ENCODE measurements around the gene CACHD1.

Gene CACHD1

DNA sequence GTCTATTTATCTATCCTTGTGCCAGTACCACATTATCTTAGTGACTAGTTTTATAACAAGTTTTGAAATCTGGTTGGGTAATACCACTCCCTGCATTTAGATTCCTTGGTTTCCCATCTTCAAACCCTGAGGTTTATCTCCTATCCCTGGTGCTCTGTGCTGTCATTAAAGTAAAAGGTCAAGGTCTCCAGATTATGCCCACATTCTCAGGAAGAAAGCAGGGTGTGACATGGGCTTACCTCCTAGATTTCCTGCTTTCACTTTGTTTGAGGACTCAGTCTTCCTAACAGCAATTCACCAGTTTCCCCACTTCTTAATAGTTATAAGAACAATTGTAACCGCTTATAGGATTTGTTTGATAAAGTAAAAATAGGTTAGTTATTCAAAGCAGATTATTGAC, 86.0 kb downstream of the CACHD1 start:
- DNase-seq: no peak

DNA sequence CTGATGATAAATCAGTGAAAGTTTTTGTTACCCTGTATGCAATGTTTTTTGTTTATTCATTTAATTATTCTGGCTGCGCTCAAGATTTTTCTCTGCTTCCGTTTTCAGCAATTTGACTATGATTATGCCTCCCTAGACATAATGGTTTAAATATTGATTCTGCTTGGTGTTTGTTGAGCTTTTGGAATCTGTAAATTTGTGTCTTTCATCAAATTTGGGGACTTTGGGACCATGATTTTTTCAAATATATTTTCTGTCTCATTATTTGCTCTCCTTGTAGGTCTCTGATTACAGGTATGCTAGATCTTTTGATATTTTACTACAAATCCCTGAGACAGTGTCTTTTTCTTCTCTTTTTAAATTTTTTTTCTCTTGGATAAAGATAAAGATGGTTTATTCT, 92.1 kb downstream of the CACHD1 start:
- DNase-seq: no peak

DNA sequence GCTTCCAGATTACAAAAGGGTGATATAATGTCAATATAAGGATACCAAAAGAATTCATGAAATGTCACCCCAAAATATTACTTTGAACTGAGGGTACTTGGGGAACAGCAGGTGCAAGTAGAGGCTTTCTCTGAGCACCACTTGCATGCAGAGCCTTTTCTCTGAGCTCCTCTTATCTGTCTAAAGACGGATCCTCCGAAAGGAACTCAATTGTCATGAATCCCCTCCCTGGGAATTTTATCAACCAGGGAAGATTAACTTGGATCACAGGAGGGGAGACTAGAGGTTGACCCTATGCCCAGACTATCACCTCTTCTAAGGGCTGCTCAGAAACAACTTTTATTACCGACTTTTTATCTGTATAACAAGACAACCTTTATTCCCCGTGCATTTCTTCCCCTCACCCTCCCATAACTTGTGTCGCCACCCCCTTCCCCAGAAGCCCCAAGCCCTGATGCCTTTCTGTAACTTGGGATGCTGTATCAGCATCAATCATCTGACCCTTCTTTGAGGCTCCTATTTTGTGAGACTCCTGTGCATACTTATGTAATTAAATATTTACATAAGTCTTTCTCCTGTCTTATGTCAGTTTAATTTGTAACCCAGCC, 94.1 kb downstream of the CACHD1 start:
- DNase-seq: no peak

DNA sequence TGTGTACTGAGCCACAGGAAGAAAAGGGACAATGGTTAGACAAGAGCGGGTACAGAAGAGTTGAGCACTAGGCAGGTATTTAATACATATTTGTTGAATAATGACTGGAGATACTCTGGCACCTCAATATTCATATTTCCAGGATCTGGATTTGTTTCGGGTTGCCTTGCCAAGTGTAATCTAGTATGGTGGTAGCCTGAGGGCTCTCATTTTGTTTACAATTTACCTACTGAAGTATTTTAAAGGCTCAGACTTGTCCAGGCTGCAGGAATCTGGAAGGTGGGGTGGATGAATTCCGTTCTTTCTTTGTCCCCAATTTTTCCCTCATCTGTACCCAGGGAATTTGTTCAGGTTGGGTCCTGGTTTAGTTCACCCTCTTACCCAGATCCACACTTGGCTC, 95.0 kb downstream of the CACHD1 start:
- DNase-seq: no peak

DNA sequence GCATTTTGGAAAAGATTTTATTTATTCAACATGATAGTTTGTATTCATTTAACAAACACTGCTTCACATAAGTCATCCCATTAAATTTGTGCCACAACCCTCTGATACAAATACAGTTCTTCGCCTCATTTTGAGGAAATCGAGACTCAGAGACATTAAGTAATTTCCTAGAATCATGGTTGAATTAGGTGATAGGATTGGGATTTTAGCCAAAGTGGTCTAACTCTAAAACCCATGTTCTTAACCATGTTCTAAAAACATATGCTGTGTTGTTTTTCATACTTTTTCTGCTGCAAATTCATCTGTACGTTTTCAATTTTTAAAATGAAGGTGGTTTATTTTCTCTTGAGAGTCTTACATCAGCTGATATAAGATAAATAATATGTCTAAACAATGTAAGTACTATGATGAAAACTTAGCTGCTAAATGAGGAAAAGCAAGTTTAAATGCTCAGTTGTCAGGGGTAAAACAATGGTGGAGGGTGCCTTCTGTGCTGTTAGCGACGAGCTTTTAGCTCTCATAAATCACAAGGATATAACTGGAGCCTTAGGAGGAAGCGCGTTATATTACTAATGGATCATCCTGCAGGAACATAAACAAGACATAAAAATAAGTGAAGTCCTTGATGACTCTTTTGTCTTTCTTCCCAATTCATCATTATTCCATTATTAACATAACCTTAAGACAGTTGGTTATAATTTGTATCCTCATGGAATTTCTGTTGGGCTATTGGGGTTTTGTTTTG, 97.7 kb downstream of the CACHD1 start:
- no peak for DNase-seq

DNA sequence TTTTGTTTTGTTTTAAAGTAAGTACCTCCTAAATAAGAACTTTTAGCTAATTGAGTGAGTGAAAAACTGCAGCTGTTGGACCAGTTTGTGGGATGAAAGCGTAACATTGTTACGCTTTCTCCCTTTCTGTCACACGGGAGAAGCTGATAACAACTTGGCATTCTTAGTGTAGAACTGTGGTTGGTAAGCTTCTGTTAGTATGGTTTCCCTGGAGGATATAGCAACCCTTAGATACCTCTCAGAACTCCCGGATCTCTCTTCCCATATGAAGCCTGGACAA, 98.2 kb downstream of the CACHD1 start:
- DNase-seq: no peak

DNA sequence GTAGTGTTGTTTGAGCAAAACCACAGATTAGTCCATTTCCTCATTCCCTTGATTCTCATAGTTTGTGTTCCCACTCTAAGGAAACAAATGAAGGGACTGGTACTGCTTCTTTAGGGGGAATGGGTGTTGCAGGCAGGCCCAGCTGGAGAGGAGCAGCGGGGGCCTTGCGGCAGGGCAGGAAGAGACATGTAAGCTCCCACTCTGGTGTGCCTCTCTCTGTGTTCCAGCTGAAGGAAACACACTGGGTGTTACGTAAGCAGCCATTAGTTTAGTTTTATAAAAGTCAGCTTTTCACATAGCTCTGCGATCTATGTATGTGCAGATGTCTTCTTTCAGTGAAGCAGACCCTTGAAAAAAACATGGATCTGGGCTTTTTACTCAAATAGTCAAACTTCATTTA, 99.5 kb downstream of the CACHD1 start:
- DNase-seq: no peak

DNA sequence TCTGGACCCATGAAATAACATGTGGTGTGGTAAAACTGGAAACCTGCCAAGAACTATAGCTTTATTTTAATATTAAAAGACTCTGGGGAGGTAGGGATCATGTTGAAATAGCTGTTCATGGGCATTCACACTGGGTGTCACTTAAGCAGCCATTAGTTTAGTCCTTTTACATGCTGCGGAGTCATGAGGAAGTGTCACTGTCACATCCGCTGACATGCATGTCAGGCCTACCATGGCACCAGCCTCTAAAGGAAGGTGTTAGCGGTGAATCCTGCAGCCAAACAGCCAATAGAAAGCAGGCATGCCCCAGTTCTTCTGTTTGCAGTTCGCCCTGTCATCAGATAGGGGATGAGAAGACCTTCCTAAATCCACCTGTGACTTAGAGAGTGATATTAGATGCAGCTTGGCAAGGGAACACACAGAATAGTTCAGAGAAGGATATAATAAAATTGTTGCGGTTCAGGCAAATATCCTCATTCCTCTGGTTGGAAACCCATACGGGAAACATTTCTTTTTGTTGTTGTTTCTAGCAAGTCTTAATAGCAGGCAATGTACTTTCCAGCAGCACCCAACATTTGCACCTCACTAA, 100.4 kb downstream of the CACHD1 start:
- no peak for DNase-seq

DNA sequence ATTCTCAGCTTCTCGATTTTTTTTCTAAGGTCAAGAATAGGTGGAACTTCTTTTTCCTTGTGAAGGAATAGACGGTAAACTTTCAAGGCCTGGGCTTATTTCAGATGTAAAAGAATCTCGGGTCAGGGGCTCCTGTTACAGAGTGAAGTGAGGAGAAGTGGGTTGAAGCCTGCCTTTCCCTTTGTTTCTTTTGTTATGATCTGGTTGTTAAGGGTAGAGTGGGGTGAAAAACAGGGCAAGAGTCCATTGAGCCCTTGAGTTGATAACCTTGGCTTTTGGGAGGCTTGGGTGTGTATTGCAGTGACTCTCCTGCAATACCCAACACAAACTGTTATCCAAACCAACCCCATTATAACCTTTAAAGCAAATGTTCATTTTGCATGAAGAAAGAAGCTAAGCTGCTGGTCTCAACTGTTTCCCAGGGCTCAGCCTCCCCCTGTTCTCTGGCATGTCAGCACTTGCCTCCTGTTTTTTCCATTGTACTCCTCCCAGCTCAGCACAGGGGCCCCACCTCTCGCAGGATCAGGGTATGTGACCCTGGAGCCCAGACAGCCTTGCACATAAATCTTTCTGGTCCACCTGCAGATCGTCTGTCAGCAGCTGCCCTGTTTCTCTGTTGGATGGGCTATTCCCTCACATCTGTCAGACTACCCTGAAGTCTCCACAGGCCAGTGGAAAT, 102.4 kb downstream of the CACHD1 start:
- DNase-seq: no peak

DNA sequence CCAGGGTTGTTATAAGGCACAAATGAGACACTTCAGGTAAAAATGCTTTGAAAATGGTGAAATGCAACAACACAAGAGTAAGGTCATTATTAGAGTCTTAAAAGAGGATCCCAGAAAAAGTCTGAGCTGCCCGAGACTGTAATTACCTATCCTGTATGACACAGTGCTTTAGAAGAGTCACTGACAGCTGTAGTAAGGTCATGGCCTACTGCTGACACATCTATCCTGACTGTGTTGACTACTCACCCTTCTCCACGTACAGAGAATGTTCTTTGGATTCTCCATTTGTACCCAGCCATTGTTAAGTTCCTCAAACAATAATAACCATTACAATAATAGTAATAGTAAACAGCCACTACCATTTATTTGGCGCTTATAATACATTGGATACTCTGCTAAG, 104.4 kb downstream of the CACHD1 start:
- DNase-seq: no peak

DNA sequence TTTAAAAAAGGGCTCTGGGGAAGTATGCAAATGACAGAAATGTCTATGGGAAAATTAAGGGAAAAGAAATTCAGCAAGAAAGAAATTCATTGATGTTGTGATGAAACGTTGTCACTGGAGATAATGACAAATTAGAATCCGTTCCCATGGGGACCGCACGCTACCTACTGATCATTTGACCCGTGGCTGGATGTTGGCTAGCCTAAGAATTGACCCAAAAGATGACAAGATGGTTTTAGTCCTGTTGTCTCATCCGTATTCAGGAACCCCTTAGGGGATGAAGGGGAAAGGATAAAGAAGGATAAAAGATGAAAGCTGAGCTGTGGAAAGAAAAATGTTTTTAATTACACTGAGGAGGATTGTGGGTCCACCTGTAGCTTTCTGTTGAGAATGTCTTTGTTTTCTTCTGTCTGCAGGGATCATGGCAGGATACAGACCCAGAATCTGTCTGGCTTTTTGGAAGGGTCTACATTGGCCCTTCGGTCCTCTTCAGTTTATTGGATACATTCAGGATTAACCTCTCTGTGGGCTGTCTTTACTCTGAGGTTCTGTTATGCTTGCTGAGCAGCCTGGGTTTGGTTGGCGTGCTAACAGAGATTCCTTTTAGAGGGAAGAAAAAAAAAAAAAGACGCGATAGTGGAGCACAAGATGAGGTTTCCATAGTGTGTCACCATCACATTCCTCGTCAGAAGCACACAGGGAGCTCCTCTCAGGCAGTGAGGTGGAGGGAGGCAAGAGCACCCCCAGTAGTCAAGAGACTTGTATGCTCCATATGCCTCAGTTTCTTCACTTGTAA, 106.2 kb downstream of the CACHD1 start:
- no peak for DNase-seq

DNA sequence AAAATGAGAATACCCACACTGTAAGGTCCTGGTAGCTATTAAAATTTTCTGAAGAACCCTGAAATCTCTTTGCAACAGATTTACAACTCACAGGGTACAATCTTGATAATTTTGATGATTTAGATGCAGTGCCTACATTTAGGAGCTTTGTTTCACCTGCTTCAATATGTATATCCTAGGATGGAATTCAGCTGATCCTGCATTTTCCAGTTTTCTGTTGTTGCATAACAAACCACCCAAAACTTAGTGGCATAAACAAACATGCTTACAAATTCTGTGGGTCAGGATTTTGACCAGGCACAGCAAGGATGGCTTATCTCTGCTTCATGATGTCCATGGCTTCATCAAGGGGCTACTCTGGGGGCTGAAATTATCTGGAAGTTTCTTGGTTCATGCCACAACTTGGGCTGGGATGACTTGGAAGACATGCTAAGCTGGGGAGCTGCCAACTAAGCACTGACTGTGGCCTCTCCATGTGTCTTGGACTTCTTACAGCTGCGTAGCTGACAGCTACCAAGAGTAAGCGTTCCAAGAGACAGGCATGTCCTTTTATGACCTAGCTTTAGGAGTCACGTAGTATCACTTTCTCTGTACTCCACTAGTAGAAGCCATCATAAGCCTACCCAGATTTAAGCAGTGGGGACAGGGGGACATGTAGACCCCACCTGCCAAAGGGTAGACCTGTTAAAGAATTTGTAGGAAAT, 108.5 kb downstream of the CACHD1 start:
- no peak for DNase-seq

DNA sequence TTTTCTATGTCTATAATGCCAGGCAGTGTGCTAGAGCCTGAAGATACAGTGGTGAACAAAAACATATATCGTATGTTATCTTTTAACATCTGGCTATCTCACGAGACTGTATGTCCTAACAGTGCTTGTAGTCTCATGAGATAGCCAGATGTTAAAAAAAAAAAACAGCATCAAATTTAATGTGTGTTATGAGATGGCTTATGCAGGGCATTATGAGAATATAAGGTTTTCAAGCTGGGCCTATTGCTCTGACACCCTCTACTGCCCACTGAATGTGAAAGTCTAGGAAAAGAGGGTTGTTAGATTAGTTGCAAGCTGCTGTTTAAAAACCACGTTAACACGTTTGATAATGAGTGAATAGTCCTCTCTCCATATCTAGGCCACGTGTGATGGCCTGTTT, 109.8 kb downstream of the CACHD1 start:
- DNase-seq: no peak

DNA sequence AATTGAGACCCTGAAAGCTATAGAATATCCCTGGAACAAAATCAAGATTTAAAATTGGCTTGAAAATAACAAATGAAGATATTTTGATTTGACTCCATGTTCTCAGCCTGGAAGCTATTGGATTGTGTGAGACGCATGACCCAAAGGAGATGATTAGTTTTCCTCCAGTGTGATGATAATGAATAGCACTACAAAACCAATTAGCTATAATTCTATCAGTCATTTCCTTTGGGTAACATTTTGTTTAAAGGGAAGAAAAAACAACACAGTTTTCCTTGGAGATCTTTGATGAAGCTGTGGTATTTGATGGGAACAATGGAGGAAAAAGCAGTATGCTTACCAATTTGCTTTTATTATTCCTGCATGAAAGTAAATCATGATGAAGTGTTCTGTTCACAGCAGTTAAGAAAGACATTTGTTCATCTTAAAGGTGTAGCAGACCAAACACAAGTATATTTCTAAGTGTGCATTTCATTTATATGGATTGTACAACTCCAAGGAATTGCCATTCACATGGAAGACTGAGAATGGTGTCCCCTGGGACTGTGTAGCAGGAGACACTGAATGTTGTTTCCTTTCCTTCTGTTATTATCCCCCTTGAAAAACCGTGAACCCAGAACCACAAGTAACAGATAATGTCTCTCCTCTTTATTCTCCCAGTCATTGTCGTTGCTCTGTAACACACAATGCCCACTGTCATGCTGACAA, 111.4 kb downstream of the CACHD1 start:
- DNase-seq: no peak

DNA sequence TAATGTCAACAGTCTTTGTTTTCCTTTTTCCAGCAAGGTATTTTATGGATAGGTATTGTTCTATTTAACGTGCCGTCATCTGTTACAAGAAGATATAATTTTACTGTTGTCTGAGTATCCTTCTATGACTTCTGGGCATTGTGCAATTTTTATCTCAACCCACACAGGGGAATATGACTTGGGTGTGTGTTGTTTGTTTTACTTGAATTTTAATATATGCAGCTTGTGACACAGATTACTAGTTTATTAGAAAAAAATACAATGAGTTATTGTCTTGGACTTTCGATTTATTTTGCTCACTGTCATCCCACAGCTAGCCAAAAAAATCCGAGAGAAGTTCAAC, 111.9 kb downstream of the CACHD1 start:
- no peak for DNase-seq

DNA sequence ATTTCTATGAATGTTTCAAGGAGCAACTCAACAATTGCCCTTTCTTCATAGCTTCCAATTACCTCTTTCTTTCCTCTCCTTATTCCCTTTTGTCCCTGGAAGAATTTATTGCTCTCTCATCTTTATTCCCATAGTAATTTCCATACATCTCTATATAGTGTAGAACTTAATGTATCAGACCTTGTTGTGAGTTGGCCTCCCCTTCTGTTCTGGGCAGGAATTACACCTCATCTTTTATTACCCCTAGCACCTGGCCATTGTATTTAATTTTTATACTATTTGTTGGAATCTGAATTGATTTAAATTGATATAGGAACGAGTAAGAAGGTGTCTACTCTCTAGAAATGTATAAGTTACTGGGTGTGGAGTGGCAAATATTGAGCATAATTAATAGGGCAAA, 114.5 kb downstream of the CACHD1 start:
- DNase-seq: no peak

DNA sequence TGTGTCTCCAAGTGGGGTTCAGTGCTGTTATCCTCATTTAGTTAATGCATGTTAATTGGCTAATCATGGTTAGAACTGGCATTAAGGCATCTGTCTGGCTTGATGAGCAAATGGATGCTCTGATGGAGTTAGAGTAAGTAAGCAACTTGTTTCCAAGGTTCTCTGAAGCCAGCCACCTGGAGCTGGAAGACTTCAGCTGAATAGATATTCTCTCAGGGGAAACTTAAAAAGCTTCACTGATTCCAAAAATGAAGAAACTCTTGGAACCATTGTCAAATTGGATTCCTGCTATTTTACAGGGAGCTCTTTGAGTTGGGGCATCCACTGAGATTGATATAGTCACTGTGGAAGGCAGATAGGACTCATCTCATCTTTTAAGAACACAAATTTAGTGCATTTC, 118.9 kb downstream of the CACHD1 start:
- DNase-seq: no peak

DNA sequence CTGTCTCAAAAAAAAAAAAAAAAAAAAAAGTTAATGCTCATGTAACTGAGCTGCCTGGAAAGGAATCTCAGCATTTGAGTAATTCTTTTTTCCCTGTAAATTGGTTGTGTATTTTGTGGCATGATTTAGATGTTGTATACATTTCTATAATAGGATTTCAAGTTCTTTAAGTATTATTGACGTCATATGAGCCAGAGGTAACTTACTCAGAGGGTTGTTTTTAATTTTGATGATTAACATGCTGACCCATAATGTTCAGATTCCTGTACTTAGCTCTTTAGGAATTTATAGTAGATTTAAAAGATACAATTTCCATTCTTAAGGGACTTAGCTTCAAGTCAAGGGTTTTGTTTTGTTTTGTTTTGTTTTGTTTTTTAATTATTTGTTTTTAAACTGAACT, 120.4 kb downstream of the CACHD1 start:
- no peak for DNase-seq

DNA sequence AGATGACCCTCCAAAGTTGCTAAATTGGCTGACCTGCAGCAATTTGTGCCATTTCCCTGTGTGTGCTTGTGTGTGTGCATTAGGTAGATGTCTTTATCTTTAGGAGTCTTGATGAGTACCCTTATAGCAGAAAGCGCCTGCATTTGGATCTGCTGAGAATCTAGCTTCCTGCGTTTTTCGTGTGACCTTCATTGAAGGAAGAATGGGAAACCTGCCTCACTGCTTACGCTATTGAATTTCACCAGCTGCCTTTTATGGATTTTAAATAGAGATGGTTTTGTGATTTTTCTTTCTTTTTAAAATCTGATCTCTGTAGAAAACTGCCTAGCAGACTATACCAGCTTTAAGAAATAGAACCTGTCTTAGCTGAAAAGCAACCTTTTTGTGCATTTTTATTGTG, 124.5 kb downstream of the CACHD1 start:
- DNase-seq: no peak

DNA sequence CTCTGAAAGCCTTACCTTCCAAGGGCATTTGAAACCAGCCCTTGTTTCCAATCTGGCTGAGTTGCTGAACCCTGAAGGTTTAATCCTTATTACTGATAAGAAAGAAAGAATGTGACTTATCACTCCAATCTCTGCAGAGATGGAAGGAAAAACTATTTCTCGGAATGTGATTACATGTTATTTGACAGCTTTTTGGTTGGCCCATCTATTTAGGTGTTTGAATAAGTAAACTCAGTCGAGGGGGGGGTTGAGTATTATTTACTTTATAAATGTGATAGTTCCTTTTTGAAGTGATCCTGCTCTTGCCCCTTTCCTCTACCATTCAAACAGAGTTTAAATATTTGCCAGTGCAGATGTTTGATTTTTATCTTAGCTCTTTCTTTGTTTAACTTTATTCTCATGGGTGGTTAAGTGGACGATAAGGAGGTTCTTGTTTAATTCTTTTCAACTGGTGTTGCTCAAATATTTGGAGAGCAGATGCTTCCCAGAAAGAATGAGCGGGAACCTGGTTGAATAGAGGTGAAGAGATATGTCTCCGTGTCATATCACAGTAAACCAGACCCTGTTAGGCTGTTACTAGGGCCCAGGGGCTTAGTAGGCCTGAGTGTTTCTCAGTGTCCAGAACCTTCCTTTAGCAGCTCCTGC, 126.1 kb downstream of the CACHD1 start:
- no peak for DNase-seq

DNA sequence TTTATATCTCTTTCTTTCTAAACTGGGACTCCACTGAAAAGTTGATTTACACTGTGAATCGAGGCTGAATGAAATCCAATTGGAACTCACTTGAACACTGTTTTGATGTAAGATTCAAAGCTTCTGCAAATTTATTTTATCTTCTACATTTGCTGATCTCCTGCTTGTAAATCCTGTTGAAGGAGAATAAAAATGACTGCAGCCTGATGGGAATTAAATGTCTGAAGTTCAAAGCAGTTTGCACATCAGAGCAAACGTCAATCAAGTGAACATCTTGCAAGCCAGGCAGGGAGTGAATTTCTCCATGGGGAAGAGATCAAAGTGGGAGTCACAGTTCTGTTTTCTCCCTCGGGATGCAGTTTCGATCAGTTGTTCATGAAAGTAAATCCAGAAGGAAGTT, 127.2 kb downstream of the CACHD1 start:
- no peak for DNase-seq

DNA sequence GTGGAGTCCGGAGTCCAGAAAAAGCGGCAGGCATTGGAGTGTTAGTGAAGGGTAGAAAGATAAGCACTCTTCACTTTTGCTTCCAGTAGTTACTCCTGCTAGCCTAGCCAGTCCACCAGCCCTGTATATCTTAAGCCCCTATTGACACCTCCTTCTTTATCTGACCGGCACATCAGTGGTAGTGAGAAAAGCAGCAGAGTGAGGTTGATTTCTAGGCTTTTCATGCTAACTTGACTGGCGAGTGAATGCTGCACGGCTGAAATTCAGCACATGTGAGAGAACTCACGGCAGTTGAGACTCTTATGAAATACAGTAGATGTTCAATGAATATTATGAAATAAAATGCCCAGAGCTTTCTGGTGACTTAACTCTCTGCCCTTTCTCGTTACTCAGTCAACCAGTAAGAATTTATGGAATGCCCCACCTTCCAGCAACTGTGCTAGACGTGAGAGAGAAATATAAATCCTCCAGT, 128.2 kb downstream of the CACHD1 start:
- no peak for DNase-seq

Data from CD4-positive, alpha-beta T cell treated with Interleukin-10 for 1 hour (primary cell).